IMR-90 (cell line): ENCODE measurements around the gene IL19. TPM values are rescaled to one million over a fixed set of nuclear protein-coding genes. Genes with fewer than 3 reads are reported as not detected.

ENCODE experiments used
- ATAC-seq: fragments of 200-7000 bp; cut with Tn5 transposase; 2 replicates; pipeline ENCODE4 v1.9.1; 2020; ENCODE audit warnings: low read depth, mild to moderate bottlenecking, moderate library complexity
- BruUV-seq: library from RNA; stranded (reverse); fragments of 400-500 nt; replicated peaks from 2 replicates; lab custom pipeline; 2021; lab: Mats Ljungman, UMichigan
- CTCF ChIA-PET: fragments of 300-600 bp; formaldehyde crosslinking; extraction: SDS; loops from one replicate; lab custom pipeline; 2021; ENCODE audit warnings: antibody characterized with exemption; lab: Yijun Ruan, JAX
- POLR2A ChIA-PET: fragments of 300-600 bp; sonication (Branson Sonifier 250); formaldehyde crosslinking; loops from one replicate; lab custom pipeline; 2022; ENCODE audit warnings: antibody characterized with exemption; ENCODE audit not compliant: unreplicated experiment; lab: Charles Lee
- DNase-seq: peaks from one replicate; pipeline ENCODE4 v3.0.0; 2013
- H2AFZ ChIP-seq: replicated peaks from 2 replicates; pipeline ENCODE3; 2013; ENCODE audit warnings: low read length, mild to moderate bottlenecking; ENCODE audit not compliant: poor library complexity
- H2AK5ac ChIP-seq: 2 replicates; pipeline ENCODE4 v1.6.1; 2013; ENCODE audit warnings: low read depth, low read length, inconsistent platforms
- H2AK9ac ChIP-seq: replicated peaks from 2 replicates; pipeline ENCODE3; 2013; ENCODE audit warnings: mild to moderate bottlenecking, low read depth, low read length, moderate library complexity; ENCODE audit not compliant: poor library complexity
- H2BK120ac ChIP-seq: 2 replicates; pipeline ENCODE4 v1.6.1; 2013; ENCODE audit warnings: low read depth, low read length, inconsistent platforms
- H2BK15ac ChIP-seq: 3 replicates; pipeline ENCODE4 v1.6.1; 2013; ENCODE audit warnings: low read depth, low read length, inconsistent platforms
- H2BK20ac ChIP-seq: 2 replicates; pipeline ENCODE4 v1.6.1; 2013; ENCODE audit warnings: low read depth, mild to moderate bottlenecking, inconsistent platforms, low read length, moderate library complexity
- H2BK5ac ChIP-seq: 2 replicates; pipeline ENCODE4 v1.6.1; 2013; ENCODE audit warnings: mild to moderate bottlenecking, low read depth, low read length, inconsistent platforms; ENCODE audit not compliant: poor library complexity, severe bottlenecking
- H3K14ac ChIP-seq: replicated peaks from 2 replicates; pipeline ENCODE4 v1.6.1; 2013; ENCODE audit warnings: low read depth, low read length, inconsistent platforms
- H3K18ac ChIP-seq: 2 replicates; pipeline ENCODE4 v1.6.1; 2013; ENCODE audit warnings: low read depth, low read length, control low read depth
- H3K23ac ChIP-seq: 2 replicates; pipeline ENCODE4 v1.6.1; 2013; ENCODE audit warnings: low read depth, low read length, inconsistent platforms
- H3K27ac ChIP-seq: 2 replicates; pipeline ENCODE4 v1.5.1; 2013; ENCODE audit warnings: mild to moderate bottlenecking, control low read depth, low read length; ENCODE audit not compliant: insufficient read depth
- H3K27me3 ChIP-seq: 2 replicates; pipeline ENCODE4 v1.6.1; 2013; ENCODE audit warnings: low read length; ENCODE audit not compliant: control insufficient read depth, insufficient read depth
- H3K36me3 ChIP-seq: 2 replicates; pipeline ENCODE4 v1.6.1; 2013; ENCODE audit warnings: low read length, mixed read lengths; ENCODE audit not compliant: control insufficient read depth, insufficient read depth
- H3K4ac ChIP-seq: 2 replicates; pipeline ENCODE4 v1.6.1; 2013; ENCODE audit warnings: low read depth, low read length, inconsistent platforms
- H3K4me1 ChIP-seq: 2 replicates; pipeline ENCODE4 v1.6.1; 2013; ENCODE audit warnings: low read length, mixed read lengths; ENCODE audit not compliant: control insufficient read depth, insufficient read depth
- H3K4me2 ChIP-seq: 2 replicates; pipeline ENCODE4 v1.6.1; 2013; ENCODE audit warnings: low read depth, mild to moderate bottlenecking, control low read depth, low read length, moderate library complexity
- H3K4me3 ChIP-seq: 2 replicates; pipeline ENCODE4 v1.5.1; 2013; ENCODE audit warnings: low read depth, mild to moderate bottlenecking, control low read depth, low read length, moderate library complexity; ENCODE audit not compliant: insufficient read depth
- H3K56ac ChIP-seq: 2 replicates; pipeline ENCODE4 v1.6.1; 2013; ENCODE audit warnings: low read length, inconsistent platforms; ENCODE audit not compliant: insufficient read depth; ENCODE audit errors: extremely low read depth
- H3K79me1 ChIP-seq, 2 experiments: 2 replicates each; pipeline ENCODE4 v1.6.1; 2013; ENCODE audit warnings: low read length in 2 of 2, inconsistent platforms in 1 of 2, low read depth in 1 of 2
- H3K9ac ChIP-seq: 2 replicates; pipeline ENCODE4 v1.6.1; 2013; ENCODE audit warnings: low read depth, low read length, control low read depth
- H3K9me1 ChIP-seq: 2 replicates; pipeline ENCODE4 v1.6.1; 2013; ENCODE audit warnings: low read length, inconsistent platforms; ENCODE audit not compliant: insufficient read depth
- H3K9me3 ChIP-seq: 2 replicates; pipeline ENCODE4 v1.6.1; 2013; ENCODE audit warnings: low read length; ENCODE audit not compliant: control insufficient read depth, insufficient read depth
- H4K20me1 ChIP-seq: 2 replicates; pipeline ENCODE4 v1.6.1; 2013; ENCODE audit warnings: low read length, inconsistent platforms; ENCODE audit not compliant: insufficient read depth
- H4K5ac ChIP-seq: 2 replicates; pipeline ENCODE4 v1.6.1; 2013; ENCODE audit warnings: mild to moderate bottlenecking, low read depth, low read length, control low read depth
- H4K8ac ChIP-seq, 2 experiments: 2 replicates each; pipeline ENCODE4 v1.6.1; 2013; ENCODE audit warnings: low read depth in 2 of 2, low read length in 2 of 2, control low read depth in 1 of 2, inconsistent platforms in 1 of 2
- H4K91ac ChIP-seq: 2 replicates; pipeline ENCODE4 v1.6.1; 2013; ENCODE audit warnings: low read depth, low read length, inconsistent platforms; ENCODE audit not compliant: insufficient read depth
- CEBPB ChIP-seq: IDR thresholded peaks from 2 replicates; pipeline ENCODE4 v1.6.1; 2012; ENCODE audit warnings: low read depth, low read length, improper control_type of control experiment
- FOS ChIP-seq: fragments of 150-350 bp; IDR thresholded peaks from 2 replicates; pipeline ENCODE4 v1.6.1; 2016; ENCODE audit warnings: low read depth, low read length
- MAFK ChIP-seq: IDR thresholded peaks from 2 replicates; pipeline ENCODE4 v1.6.1; 2012; ENCODE audit warnings: low read depth, low read length, improper control_type of control experiment
- MAZ ChIP-seq: IDR thresholded peaks from 2 replicates; pipeline ENCODE4 v1.6.1; 2012; ENCODE audit warnings: low read depth, mild to moderate bottlenecking, low read length, improper control_type of control experiment, moderate library complexity, borderline replicate concordance
- MXI1 ChIP-seq: IDR thresholded peaks from 2 replicates; pipeline ENCODE4 v1.6.1; 2012; ENCODE audit warnings: low read depth, mild to moderate bottlenecking, low read length, moderate library complexity, borderline replicate concordance
- POLR2A ChIP-seq: IDR thresholded peaks from 2 replicates; pipeline ENCODE4 v1.6.1; 2012; ENCODE audit warnings: mild to moderate bottlenecking, low read depth, low read length
- RAD21 ChIP-seq: IDR thresholded peaks from 2 replicates; pipeline ENCODE4 v1.6.1; 2012; ENCODE audit warnings: low read length, improper control_type of control experiment
- RFX5 ChIP-seq: IDR thresholded peaks from 2 replicates; pipeline ENCODE4 v1.8.0; 2012; ENCODE audit warnings: low read depth, mild to moderate bottlenecking, low read length, moderate library complexity
- SMC3 ChIP-seq: fragments of 150-350 bp; IDR thresholded peaks from 2 replicates; pipeline ENCODE4 v1.6.1; 2016; ENCODE audit warnings: low read depth, mild to moderate bottlenecking, antibody characterized with exemption, low read length, moderate library complexity
- WGBS, 2 experiments: methylation state at CpG; one replicate each; pipeline versions ENCODE4 v1.1.5 to v1.1.7; 2013; ENCODE audit warnings: missing lambda C conversion rate in 2 of 2; ENCODE audit not compliant: insufficient read length in 1 of 2; ENCODE audit errors: extremely low coverage in 2 of 2; 5-methylcytosine and 5-hydroxymethylcytosine counted together
- dilution Hi-C: fragments of 300-500 bp; cut with HindIII; formaldehyde crosslinking; loops from one replicate; pipeline ENCODE4 v1.14.3; 2018; ENCODE audit warnings: low sequenced_read_pairs; ENCODE audit not compliant: unreplicated experiment
- in situ Hi-C: fragments of 300-500 bp; cut with MboI; formaldehyde crosslinking; loops from 3 replicates; pipeline ENCODE4 v1.14.3; 2019; ENCODE audit warnings: low sequenced_read_pairs, inconsistent platforms, mixed read lengths
- intact Hi-C: fragments of 100-400 bp; cut with micrococcal nuclease; formaldehyde crosslinking; loops from 2 replicates; pipeline ENCODE4 v1.10.0; 2022
- polyA plus RNA-seq, 3 experiments: library from polyadenylated mRNA; depleted of rRNA; stranded (reverse); fragments of >200 nt; gene quantifications; 2 replicates each; pipeline ENCODE4 v1.2.3, GENCODE V29; 2012; ENCODE audit warnings: low replicate concordance in 1 of 3
- total RNA-seq: library from RNA; depleted of rRNA; stranded (reverse); fragments of >200 nt; gene quantifications from 2 replicates; pipeline ENCODE4 v1.2.3, GENCODE V29; 2012
- TF ChIP-seq, protein P1 (sequence below): fragments of 150-350 bp; IDR thresholded peaks from 2 replicates; pipeline ENCODE4 v1.6.1; 2017; ENCODE audit warnings: mild to moderate bottlenecking, antibody characterized with exemption, low read length, low read depth

IL19 gene
- total and polyA plus RNA-seq, 2 of the 4 experiments (the other 2 are of a cell fraction): not detected

DNA sequence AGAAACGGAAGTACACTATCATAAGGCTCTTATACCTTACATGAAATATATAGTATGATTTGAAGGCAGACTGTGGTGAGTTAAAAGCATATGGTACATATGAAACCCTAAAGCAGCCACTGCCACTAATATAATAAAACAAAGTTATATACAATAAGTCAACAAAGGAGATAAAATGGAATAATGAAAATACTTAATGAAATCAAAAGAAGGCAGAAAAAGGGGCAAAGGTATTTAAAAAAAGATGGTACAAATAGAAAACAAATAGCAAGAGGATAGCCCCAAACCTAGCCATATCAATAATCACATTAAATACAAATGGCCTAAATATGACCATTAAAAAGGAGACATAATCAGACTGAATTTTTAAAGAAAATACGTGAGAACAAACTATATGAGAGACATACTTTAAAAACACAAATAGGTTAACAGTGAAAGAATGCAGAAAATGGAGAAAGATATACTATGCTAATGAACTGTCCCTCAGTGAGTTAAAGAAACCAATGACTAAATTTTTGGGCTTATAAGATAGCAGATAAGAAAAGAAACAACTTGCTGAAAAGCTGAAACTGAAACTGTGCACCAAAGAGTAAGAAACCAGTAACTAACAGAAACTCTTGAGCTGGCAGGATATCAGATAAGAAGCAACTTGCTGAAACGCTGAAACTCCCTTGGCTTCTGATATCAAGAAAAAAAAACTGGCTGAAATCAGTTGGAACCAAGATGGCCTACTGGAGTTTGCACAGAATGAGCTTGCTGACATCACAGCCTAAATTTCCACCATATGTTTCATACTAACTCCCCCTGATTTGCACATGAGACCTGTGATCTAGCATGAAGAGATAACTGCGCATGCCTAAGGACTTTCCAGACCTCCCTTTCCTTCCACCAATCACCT is 46.1 kb downstream of the IL19 start (continued):
- TF ChIP-seq, protein P1, sequence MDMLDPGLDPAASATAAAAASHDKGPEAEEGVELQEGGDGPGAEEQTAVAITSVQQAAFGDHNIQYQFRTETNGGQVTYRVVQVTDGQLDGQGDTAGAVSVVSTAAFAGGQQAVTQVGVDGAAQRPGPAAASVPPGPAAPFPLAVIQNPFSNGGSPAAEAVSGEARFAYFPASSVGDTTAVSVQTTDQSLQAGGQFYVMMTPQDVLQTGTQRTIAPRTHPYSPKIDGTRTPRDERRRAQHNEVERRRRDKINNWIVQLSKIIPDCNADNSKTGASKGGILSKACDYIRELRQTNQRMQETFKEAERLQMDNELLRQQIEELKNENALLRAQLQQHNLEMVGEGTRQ: no peak
- TF ChIP-seq MAZ (no peak), POLR2A (no peak), CEBPB (no peak)

DNA sequence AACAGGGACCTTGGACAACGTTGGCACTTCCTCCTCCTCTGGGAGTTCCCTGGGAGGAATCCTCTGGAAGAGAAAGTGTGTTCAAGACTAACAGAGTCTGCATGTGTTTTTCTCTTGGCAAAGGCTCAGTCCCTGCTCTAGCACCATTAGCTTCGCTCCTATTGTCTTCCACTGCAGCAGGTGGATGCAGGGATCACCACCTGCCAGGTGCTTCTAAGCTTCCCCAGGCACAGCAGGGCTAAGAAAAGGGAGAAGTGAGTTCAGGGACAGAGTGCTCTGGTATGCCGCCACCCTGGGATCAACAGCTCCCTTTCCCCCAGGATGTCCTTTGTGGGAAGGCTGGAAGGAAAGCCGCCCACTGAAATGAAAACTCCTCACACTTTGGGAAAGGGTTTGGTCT is 50.9 kb downstream of the IL19 start:
- no peaks in the 10 kb centered on the region for H4K20me1 ChIP-seq
- H3K79me1 ChIP-seq: no peaks in the 10 kb centered on the region

More for the DNA sequence above, 50.9 kb downstream of the IL19 start:
- BruUV-seq: no TSS peak
- H3K9me1 ChIP-seq: peaks cover 6% of the 10 kb centered on the region
- TF ChIP-seq CEBPB (no peak), POLR2A (no peak), RFX5 (no peak), MXI1 (no peak), FOS (no peak), RAD21 (no peak), MAFK (no peak), SMC3 (no peak), MAZ (no peak)
- TF ChIP-seq, protein P1: no peak
- H3K18ac ChIP-seq: no peak overlapping the region
- no peak overlapping the region for H2AK9ac ChIP-seq
- H4K91ac ChIP-seq: no peak overlapping the region
- no peak overlapping the region for H4K8ac ChIP-seq
- ChIA-PET CTCF (no interaction called here), POLR2A (no interaction called here)
- no peak overlapping the region for H2AK5ac ChIP-seq
- no peak overlapping the region for H2AFZ ChIP-seq
- no peak overlapping the region for H3K23ac ChIP-seq
- 0 out of 2 replicates have a peak overlapping the region, but pooled peaks have one; percentile 41 for H2BK120ac ChIP-seq
- ATAC-seq: no peak
- H3K4me3 ChIP-seq: no peak overlapping the region
- H2BK15ac ChIP-seq: no peak overlapping the region
- intact Hi-C loops (no loop called here), in situ Hi-C loops (no loop called here), dilution Hi-C loops (no loop called here)
- H3K14ac ChIP-seq: no peak overlapping the region
- DNase-seq: no peak
- H3K4me1 ChIP-seq: peaks cover 5% of the 10 kb centered on the region
- no peaks in the 10 kb centered on the region for H3K36me3 ChIP-seq
- H3K56ac ChIP-seq: no peak overlapping the region
- H3K27me3 ChIP-seq: no peaks in the 10 kb centered on the region; the same call in 1 of the 2 replicates
- H4K5ac ChIP-seq: no peak overlapping the region
- H3K4me2 ChIP-seq: no peak overlapping the region
- H3K9me3 ChIP-seq: no peaks in the 10 kb centered on the region
- H2BK5ac ChIP-seq: no peak overlapping the region
- H3K27ac ChIP-seq: no peak overlapping the region
- H2BK20ac ChIP-seq: no peak overlapping the region
- no peak overlapping the region for H3K9ac ChIP-seq
- WGBS, 2 experiments: no CpG with 5 or more reads among the region's 4 CpGs
- no peak overlapping the region; the same call in 1 of the 2 replicates for H3K4ac ChIP-seq
